GM21717 (cell line): Measurements from ENCODE around the gene KYNU.
A peak's percentile ranks its signal among the peaks of the same experiment; 100 is the strongest.
"Not testable (repeated sequence)": the region's sequence is repeated elsewhere in the genome, so short reads cannot be mapped to it uniquely, and the experiment has no call there.

Source experiments
- ATAC-seq: cut with Tn5 transposase; IDR thresholded peaks from one replicate; pipeline ENCODE4 v1.9.1; 2021; ENCODE audit warnings: mild to moderate bottlenecking, moderate library complexity; ENCODE audit not compliant: unreplicated experiment

KYNU gene

GRCh38 chr2:142914507-142915313 is 37.2 kb downstream of the KYNU start:
- ATAC-seq = peak; percentile 99

GRCh38 chr2:142915502-142915901 is 38.0 kb downstream of the KYNU start:
- ATAC-seq = no peak

- ATAC-seq = no peak
Observed at GRCh38 chr2:142918624-142919023, 41.2 kb downstream of the KYNU start.

- ATAC-seq = no peak
Observed at GRCh38 chr2:142920571-142920970, 43.1 kb downstream of the KYNU start.

GRCh38 chr2:142926445-142926844 is 49.0 kb downstream of the KYNU start:
- no peak for ATAC-seq

- ATAC-seq = no peak
Observed at GRCh38 chr2:142930835-142931398, 53.5 kb downstream of the KYNU start.

- no peak for ATAC-seq
Observed at GRCh38 chr2:142933916-142934315, 56.5 kb downstream of the KYNU start.

- ATAC-seq = no peak
Observed at GRCh38 chr2:142935563-142936089, 58.2 kb downstream of the KYNU start.

GRCh38 chr2:142936629-142937028 is 59.2 kb downstream of the KYNU start:
- ATAC-seq = no peak

- ATAC-seq = no peak
Observed at GRCh38 chr2:142937347-142937746, 59.9 kb downstream of the KYNU start.

GRCh38 chr2:142938240-142938639 is 60.8 kb downstream of the KYNU start:
- ATAC-seq = no peak

GRCh38 chr2:142940606-142941223 is 63.3 kb downstream of the KYNU start:
- no peak for ATAC-seq

- ATAC-seq = no peak
Observed at GRCh38 chr2:142942690-142943089, 65.2 kb downstream of the KYNU start.

- no peak for ATAC-seq
Observed at GRCh38 chr2:142944264-142944663, 66.8 kb downstream of the KYNU start.

GRCh38 chr2:142944721-142945120 is 67.3 kb downstream of the KYNU start:
- ATAC-seq = no peak

GRCh38 chr2:142946941-142947340 is 69.5 kb downstream of the KYNU start:
- ATAC-seq = no peak

- ATAC-seq = not testable (repeated sequence)
Observed at GRCh38 chr2:142948723-142949122, 71.3 kb downstream of the KYNU start.

GRCh38 chr2:142950323-142950722 is 72.9 kb downstream of the KYNU start:
- ATAC-seq = not testable (repeated sequence)

GRCh38 chr2:142951190-142952007 is 73.9 kb downstream of the KYNU start:
- no peak for ATAC-seq

- ATAC-seq = no peak
Observed at GRCh38 chr2:142952018-142952417, 74.6 kb downstream of the KYNU start.
